ENCODE measurements around the gene ABI3. TPM values are rescaled to one million over a fixed set of nuclear protein-coding genes. Genes with fewer than 3 reads are reported as not detected.
A peak's percentile ranks its signal among the peaks of the same experiment; 100 is the strongest.

Gene ABI3
- polyA plus RNA-seq, 10 donors, result 3.0 to 5.4 (median 4.0) TPM

DNA sequence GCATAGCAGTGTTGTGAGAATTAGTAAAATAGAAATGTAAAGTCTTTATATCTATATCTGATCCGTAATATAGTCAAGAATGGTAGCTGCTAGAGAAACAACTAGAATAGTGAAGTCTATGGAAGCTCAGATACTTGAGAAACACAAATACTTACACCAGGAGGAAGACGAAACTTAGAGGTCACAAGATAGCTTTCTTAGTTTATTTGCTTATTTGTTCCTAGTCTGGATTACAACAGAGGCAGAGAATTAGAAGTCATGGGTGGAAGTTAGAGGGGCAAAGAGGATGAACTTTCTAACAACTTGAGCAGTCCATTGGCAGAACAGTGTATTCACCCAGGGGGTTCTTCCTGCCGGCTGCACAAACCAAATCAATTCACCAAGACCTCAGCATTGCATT, 14.0 kb upstream of the ABI3 start:
- DNase-seq, result no peak

GRCh38 chr17:49197346-49197998, 13.0 kb upstream of the ABI3 start:
- no peak for DNase-seq

- DNase-seq, result no peak
Measured at GRCh38 chr17:49198211-49198610, 12.3 kb upstream of the ABI3 start.

- DNase-seq, result no peak
Measured at GRCh38 chr17:49200423-49201083, 10.0 kb upstream of the ABI3 start.

GRCh38 chr17:49201481-49201927, 9.0 kb upstream of the ABI3 start:
- DNase-seq, result peak in 1 of 3 donors; percentile 46

GRCh38 chr17:49203796-49204195, 6.7 kb upstream of the ABI3 start:
- DNase-seq, result no peak

GRCh38 chr17:49204516-49204915, 6.0 kb upstream of the ABI3 start:
- no peak for DNase-seq

- no peak for DNase-seq
Measured at GRCh38 chr17:49209061-49209571, 1.4 kb upstream of the ABI3 start.

- DNase-seq, result no peak
Measured at GRCh38 chr17:49213399-49213798, 2.9 kb downstream of the ABI3 start.

GRCh38 chr17:49213847-49214246, 3.3 kb downstream of the ABI3 start:
- no peak for DNase-seq

GRCh38 chr17:49214676-49215360, 4.3 kb downstream of the ABI3 start:
- DNase-seq, result no peak

- DNase-seq, result no peak
Measured at GRCh38 chr17:49216482-49216881, 6.0 kb downstream of the ABI3 start.

DNA sequence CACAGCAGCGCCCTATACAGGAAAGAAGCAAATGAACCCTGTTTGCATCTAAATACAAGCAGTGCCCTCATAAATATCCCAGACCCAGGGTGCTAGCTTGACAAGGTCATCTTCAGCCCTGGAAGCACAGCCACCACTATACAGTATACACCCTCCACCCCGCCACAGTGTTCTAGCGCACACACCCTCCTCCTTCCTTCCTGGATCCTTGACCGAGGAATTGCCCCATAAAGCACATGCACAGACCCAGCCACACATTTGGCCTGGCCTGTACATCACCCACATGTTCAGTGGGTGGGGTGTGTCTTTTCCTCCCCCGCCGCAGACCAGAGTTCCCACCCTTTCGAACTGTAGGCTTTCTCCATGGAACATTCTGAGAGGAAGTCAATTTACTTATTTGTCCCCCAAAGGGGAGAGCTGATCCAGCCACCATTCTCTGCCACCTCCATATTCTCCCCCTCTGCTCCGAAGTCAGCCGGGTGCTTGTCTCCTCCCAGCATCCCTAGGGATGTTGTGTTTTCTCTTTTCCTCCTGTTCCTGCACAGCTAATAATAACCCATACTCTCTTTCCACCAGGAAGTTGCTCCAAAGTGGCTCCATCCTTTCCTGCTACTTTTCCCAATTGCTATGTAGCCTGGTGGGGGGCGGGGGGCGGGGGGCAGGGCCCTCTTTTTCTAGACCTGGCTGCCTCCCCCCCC, 6.6 kb downstream of the ABI3 start:
- no peak for DNase-seq

DNA sequence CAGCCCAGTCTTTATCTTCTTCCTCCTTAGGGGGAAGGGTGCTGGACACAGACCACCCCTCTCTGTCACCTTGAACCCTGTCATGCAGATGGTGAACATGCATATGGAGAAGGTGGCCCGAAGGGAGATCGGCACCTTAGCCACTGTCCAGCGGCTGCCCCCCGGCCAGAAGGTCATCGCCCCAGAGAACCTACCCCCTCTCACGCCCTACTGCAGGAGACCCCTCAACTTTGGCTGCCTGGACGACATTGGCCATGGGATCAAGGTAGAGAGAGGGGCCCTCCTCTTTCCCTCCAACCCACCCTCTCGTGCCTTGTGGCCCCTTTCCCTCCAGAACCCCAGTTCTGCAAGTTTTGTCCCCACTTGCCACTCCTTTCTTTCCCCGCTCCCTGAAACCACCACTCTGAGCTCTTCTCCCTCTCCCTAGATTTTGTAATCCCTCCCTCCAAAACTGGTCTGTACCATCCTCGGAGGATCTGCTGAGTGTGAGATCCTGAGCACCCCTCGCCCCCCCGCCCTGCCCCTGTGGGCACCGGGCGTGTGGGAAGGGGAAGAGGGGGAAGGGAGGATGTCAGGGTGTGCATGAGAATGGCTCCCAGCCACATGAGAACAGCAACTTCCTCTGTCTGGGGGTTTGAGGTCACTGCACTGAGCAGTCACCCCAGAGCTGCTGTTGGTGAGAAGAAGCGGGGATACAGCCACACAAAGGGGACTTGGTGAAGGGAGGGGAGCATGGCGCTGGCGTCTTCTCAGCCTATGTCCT, 7.3 kb downstream of the ABI3 start:
- peak in 1 of 3 donors; percentile 49 for DNase-seq

DNA sequence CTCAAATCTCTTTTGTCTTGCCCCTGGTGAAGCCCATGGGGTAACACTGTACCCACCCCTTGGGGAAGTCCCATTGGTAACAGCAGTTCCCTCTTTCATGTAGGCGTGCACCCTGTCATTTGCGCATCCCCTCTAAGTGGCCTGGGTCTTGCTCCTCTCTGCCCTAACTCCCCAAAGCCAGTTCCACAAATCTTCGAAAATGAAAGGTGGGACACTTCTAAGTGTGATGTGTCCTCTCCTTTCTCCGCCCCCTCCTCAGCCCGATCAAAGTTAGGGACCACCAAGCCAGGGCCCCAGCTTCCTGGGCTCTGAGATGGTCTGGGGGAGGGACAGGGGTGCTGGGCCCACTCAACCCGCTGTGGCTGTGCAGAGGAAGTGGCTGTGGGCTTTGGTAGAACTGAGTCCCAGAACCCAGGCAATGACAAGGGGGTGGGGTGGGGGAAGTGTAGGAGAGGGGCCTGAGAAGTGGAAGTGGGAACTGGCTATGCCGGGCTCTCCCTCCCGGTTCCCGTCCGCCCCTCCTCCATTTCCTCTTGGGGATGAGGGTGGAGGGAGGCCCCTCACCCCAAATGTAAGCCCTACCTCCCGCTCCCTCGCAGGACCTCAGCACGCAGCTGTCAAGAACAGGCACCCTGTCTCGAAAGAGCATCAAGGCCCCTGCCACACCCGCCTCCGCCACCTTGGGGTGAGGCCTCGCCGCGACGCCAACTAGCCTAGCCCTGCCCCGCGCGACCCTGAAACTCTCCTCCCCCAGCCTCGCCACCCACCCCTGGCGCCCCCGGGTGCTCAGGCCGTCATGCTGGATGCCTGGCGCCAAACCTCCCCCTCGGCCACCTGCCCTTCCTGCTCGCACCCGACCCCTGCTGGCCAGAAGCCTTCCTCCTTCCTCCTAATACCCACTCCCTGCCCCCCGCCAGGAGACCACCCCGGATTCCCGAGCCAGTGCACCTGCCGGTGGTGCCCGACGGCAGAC, 8.7 kb downstream of the ABI3 start:
- no peak for DNase-seq

GRCh38 chr17:49219987-49220386, 9.5 kb downstream of the ABI3 start:
- DNase-seq, result no peak

DNA sequence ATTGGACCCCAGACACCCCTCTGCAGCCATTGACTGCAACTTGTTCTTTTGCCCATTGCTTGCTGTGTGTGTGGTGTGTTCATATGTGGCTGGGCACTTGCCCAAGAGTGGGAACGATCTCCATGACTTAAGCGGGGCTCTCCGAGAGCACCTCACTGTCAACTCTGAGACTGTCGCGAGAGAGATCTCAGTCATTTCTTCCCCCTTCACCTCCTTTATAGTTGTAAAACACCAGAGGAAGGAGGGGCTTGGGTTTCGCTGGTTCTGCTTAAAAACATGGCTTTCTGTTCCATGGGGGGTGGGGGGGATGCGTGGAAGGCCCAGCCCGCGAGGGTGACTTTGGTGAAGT, 12.6 kb downstream of the ABI3 start:
- no peak for DNase-seq

- DNase-seq, result peak in 1 of 3 donors; percentile 60
Measured at GRCh38 chr17:49223517-49224197, 13.2 kb downstream of the ABI3 start.

DNA sequence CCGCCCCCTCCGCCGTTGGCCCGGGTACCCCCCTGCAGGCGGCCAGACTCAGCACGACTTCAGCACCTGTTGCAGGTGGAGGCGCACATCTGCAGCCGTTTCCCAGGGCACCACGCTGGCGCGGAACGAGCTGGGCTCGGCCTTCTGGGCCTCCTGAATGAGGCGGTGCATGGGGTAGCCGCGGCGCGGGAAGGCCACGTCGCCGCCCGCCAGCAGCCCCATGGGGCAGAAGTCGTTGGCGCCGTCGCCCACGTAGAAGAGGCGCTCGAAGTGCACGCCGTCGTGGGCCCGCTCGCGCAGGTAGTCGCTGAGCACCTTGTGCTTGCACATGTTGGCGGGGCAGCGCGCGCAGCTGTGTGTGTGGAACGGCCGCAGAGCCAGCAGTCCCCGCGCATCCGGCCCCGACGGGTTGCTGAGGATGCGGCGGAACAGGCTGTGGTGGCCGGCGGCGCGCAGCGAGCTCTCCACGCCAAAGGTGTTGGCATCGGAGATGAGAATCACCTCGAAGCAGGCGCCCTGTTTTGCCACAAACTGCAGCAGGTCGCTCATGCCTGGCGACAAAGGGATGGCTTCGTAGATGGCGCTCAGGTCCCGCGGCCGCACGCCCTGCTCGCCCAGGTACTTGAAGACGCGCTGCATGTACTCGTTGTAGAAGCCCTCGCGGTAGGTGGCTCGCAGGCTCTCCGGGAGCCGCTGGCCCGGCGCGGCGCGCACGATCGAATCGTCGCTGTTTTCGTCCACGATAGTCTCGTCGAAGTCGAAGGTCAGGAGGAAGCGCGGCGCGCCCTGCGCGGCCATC, 13.9 kb downstream of the ABI3 start:
- DNase-seq, result peak in 1 of 3 donors; percentile 41
